NCI-H1436 treated with DMSO at 0.1 percent for 48 hours (cell line): ENCODE results near the gene RUSC1.
"Not testable (repeated sequence)": the region's sequence is repeated elsewhere in the genome, so short reads cannot be mapped to it uniquely, and the experiment has no call there.

Source experiments
- DNase-seq: peaks from one replicate; lab custom pipeline; 2025; lab: John Stamatoyannopoulos, UW

RUSC1 gene, protein sequence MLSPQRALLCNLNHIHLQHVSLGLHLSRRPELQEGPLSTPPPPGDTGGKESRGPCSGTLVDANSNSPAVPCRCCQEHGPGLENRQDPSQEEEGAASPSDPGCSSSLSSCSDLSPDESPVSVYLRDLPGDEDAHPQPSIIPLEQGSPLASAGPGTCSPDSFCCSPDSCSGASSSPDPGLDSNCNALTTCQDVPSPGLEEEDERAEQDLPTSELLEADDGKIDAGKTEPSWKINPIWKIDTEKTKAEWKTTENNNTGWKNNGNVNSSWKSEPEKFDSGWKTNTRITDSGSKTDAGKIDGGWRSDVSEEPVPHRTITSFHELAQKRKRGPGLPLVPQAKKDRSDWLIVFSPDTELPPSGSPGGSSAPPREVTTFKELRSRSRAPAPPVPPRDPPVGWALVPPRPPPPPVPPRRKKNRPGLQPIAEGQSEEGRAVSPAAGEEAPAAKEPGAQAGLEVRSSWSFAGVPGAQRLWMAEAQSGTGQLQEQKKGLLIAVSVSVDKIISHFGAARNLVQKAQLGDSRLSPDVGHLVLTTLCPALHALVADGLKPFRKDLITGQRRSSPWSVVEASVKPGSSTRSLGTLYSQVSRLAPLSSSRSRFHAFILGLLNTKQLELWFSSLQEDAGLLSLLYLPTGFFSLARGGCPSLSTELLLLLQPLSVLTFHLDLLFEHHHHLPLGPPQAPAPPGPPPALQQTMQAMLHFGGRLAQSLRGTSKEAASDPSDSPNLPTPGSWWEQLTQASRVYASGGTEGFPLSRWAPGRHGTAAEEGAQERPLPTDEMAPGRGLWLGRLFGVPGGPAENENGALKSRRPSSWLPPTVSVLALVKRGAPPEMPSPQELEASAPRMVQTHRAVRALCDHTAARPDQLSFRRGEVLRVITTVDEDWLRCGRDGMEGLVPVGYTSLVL

DNA sequence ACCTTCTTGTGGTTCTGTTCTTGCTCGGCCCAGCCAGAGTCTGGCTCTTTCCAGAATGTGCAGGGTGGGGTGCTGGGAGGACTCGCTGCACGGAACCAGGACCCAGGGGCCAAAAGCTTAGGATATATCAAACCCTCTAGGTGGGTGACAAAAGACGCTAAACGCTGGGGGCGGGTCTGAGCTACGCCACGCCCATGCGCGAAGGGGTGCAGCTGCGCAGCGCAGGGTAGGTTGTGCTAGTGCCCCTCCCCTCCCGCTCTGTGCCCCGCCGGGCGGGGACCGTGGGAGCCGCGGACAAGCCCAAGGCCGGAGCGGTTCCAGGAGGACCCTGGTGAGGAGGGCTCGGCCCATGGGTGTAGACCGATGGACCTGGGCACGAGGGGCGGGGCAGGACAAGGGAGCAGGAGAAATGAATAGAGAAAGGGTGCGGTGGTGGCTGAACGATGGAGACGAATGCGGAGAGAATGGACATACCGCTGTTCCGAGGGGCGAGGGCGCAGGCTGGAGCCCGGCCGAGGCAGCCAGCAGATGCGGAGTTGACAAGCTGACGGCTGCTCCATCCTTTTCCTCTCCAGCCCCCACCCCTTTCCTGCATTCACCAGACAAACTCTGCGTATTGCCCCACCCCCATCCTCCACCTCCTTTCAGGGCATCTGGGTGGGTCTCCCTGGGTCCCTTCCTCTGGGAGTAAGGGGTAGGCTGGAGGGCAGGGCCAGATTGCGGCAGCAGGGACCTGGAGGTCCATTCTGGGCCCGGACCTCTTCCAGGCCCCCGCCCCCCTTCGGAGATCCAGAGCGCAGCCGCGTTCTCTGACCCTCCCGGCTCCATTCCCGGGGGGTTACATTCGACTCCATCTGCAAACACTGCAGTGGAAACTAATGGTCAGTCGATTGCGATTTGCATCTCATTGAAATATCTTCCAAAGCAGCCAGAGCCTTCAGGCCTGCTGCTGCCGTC lies at the start of gene RUSC1:
Gene RUSC1 (plus strand): TSS at position 234 of the 957 bp plus-strand sequence. CDS start 880 bp downstream, outside the sequence.
- DNase-seq: no peak

DNA sequence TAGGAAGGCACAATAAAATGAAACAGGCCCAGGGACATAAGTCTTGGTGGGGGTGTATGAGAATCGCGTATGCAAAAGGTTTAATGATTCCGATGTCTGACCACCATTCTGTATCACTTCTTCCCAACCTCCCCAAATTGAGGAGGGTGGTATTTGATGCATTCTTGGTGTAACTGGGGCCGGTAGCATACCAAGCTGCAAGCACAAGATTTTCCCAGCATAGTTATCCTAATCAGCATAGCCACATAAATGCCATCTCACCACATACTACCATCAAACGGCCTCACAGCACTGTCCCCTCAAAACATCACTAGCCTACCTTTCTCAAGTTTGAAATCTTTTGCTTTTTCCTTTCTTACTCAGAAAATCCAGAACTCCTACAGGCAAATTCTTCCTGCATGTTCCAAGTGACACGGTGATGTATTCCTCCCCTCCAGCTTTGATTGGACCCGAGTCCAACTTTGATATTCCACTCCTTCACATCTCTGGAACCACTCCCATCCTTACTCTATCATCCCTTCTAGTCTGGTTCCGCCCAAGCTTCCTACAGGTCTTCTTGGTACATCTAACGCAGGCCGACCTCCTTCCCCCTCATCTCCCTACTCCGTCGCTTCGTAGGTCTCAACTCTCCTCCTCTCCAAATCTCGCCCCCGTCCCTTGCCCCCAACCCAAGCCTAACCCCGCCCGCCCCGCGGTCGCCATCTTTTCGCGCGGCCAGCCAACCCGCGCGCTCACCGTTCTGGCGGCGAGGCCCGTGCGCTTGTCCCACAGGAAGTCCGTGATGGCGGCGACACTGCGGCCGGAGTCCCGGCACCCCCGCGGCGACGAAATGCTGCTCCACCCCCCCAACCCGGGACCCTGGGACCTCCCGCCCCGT lies 48.0 kb upstream of the RUSC1 start:
- DNase-seq: no peak

DNA sequence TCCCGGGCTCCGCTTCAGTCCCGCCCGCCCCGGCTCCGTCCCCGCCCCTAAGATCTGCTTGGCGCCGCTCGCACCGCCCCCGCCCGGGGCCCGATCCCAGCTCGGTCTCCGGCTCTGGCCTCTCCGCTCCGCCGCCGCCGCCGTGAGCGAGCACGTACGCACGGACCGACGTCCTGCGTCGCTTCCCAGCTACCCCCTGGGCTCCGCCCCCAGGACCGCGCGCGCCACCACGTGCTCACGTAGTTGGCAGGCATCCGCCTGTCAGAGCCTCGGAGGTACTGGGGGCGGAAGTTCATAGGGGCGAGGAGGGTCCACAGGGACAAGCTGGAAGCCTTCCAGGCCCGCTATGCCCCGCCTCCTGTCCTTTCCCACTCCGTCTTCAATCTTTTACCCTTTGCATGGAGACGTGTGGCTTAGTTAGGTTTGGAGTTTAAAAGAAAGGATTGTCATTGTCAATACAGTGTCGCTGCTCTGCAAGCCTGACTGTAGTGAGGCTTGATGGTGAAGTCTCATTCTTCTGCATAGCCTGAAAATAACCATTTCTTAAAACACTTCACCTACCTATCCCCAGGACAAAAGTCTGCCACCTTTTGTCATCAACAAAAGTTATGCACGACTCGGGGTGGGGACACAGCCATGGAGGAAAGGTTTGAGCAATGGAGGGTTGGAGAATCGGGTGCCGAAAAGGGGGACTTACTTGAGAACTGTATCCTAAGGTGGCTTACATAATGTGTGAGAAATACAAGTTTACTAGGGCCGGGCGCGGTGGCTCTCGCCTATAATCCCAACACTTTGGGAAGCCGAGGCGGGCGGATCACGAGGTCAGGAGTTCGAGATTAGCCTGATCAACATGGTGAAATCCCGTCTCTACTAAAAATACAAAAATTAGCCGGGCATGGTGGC lies 47.1 kb upstream of the RUSC1 start, which contains the start of gene CLK2:
Gene CLK2 (minus strand): TSS at position 162 of the 903 bp plus-strand sequence. CDS start 2,527 bp downstream, outside the sequence.
- peak; percentile 84 for DNase-seq

DNA sequence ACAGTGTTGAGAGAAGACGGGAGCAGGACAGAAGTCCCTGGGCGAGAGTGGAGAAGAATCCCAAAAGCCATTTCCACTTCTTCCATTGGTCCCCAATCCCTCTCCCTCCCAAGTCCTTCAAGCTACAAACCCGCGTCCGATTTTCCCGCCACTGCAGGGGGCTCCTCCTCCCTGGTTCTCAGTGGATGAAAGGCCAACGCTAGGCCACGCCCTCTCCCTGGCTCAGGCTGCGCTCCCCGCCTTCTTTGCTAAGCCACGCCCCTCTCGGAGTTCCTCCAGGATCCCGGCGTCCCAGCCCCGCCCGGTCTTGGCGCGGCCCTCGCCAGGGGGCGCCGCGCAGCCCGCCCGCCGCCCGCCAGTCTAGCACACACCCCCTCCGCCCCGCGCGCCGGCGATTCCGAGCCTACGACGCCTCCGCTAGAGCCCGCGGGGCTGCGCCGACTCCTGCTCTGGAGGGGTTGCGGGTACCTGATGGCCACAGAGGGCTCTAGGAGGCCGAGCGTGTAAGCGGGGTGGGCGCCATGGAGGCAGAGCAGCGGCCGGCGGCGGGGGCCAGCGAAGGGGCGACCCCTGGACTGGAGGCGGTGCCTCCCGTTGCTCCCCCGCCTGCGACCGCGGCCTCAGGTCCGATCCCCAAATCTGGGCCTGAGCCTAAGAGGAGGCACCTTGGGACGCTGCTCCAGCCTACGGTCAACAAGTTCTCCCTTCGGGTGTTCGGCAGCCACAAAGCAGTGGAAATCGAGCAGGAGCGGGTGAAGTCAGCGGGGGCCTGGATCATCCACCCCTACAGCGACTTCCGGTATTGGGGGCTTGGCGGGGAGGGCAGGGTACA lies 43.4 kb upstream of the RUSC1 start, which contains the start of gene HCN3:
Gene HCN3 (plus strand): TSS at position 394 of the 832 bp plus-strand sequence. CDS start 128 bp downstream, at position 522.
- peak; percentile 80 for DNase-seq

DNA sequence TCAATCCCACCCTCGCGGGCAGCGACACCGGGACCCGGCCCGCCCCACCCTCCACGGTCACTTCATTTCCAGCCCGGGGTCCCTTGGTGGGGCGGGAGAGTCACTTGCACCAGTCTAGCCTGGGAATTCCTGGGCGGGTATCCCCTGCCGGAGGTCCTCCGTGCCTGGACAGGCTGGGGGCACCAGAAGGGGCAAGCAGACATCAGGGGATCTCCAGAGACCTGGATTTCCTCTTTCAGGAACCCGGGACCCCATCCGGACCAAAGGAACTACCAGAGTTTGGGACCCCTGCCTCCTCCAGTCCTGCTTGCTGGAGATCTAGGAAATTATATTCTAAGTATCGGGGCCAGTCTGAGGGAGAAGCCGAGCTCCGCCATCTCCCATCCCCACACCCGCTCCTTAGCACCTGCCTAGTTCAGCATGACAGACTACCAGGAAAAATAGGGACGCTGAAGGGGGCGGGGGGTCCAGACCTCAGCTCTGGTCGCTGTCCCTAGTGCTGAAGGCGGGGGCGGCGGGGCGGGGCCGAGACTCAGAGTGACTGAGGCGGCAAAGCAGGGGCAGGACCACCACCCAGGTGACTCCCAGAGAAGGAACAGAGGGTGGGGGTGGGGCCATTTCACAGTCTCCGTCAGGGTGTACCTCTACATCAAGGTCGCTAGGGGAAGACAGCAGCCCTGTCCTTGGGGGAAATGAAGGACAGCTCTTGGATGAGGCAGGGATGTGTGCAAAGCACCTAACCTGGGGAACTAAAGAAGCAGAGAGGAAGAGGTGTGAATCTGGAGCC lies 42.6 kb upstream of the RUSC1 start:
- DNase-seq: peak; percentile 70

DNA sequence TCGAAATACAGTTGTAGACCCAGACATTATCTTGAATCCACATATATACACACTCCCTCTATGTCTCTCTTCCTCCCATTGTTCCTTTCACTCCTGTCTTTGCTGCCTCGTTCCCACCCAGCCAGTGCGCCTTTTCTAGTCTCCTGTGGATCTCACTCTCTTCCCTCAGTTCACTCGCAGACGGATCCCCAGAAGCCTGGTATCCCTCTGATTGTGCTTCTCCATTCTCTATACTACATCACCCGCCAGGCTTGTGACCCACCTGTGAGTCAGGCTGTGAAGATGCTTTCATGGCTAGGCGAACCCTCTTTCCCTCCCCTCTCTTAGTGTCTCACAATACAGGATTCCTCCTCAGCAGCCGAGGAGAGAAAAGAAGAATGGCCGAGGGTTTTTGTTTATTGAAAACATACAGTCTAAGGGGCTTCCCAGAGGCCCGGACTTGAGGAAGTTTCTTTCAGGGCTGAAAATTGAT lies 42.0 kb upstream of the RUSC1 start:
- no peak for DNase-seq

DNA sequence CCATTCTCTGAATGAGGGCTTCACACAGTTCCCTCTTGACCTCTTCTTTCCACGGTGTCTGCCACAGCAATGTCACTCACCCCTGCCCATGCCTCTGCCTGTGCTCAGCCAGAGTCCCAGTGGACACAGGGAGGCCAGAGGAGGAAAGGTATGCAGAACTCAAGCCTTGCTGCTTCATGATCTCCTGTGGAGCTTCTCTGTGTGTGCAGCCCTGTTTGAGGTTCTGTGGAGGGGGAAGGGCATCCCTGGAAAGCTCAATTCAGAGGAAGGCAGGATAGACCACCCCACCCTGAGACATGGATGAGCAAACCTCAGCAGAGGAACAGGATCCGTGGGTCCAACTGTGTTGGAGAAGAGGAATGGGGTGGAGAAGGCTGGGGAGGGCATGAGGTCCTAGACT lies 41.4 kb upstream of the RUSC1 start:
- no peak for DNase-seq

DNA sequence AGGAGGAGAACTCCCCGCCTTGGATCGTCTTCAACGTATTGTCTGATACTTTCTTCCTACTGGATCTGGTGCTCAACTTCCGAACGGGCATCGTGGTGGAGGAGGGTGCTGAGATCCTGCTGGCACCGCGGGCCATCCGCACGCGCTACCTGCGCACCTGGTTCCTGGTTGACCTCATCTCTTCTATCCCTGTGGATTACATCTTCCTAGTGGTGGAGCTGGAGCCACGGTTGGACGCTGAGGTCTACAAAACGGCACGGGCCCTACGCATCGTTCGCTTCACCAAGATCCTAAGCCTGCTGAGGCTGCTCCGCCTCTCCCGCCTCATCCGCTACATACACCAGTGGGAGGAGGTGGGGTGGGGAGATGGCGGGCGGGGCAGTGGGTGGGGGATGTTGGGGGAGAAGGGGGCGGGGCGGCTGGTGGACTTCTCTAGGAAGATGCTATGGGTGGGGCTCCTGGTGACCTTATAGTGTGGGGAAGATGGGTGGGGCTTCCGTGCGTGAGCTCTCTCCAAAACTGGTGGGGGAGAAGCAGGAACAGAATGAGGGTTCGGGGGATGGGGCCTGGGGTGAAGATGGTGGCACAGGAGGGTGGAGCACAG lies 38.1 kb upstream of the RUSC1 start:
- no peak for DNase-seq

DNA sequence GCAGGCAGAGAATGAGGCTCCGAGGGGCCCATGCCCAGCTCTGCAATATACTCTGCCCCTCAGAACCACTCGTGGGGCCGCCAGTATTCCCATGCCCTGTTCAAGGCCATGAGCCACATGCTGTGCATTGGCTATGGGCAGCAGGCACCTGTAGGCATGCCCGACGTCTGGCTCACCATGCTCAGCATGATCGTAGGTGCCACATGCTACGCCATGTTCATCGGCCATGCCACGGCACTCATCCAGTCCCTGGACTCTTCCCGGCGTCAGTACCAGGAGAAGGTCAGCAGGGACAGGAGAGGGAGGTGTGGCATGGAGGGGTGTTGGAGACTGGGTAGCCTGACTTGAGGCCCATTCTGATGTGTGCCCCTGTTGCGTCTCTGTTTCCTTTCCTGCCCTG lies 36.2 kb upstream of the RUSC1 start:
- DNase-seq: no peak

DNA sequence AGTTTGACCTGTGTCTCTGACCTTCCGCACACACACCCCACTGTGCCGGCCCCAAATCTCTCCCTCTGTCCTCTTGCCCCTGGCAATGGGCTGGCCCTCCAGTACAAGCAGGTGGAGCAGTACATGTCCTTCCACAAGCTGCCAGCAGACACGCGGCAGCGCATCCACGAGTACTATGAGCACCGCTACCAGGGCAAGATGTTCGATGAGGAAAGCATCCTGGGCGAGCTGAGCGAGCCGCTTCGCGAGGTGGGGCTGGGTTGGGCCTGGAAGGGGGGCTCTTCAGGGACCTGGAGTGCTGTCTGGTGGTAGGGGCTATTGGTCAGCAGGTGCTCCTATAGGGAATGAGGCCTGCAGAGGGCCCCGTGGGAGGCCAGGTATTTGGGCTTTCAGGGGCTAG lies 35.6 kb upstream of the RUSC1 start:
- no peak for DNase-seq

DNA sequence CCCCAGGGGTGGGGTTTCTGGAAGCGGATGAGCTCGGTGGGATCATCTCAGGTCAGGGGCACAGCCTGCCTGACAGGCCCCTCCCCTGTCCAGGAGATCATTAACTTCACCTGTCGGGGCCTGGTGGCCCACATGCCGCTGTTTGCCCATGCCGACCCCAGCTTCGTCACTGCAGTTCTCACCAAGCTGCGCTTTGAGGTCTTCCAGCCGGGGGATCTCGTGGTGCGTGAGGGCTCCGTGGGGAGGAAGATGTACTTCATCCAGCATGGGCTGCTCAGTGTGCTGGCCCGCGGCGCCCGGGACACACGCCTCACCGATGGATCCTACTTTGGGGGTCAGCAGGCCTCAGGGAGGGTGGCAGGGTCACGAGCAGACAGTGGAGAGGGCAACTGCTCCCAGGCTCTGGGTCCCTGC lies 35.1 kb upstream of the RUSC1 start:
- DNase-seq: no peak

DNA sequence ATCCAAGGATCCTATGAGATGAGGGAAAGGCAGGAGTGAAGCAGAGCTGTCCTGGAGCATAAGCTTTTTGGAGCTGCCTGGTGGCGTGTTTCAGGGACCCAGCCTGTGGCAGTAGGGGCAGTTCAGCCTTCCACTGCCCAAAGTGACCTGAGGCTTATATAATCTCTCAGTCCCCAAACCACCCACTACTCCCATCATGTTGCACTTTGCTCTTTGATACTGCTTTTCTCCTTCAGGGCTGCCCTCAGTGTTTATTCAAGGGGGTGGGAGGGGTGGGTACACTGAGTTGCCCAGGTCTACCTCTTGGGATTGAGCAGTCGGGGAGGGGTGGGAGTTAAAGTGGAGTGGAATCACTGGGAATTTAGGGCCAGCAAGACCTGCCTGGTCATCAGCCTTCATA lies 34.1 kb upstream of the RUSC1 start:
- DNase-seq: no peak

DNA sequence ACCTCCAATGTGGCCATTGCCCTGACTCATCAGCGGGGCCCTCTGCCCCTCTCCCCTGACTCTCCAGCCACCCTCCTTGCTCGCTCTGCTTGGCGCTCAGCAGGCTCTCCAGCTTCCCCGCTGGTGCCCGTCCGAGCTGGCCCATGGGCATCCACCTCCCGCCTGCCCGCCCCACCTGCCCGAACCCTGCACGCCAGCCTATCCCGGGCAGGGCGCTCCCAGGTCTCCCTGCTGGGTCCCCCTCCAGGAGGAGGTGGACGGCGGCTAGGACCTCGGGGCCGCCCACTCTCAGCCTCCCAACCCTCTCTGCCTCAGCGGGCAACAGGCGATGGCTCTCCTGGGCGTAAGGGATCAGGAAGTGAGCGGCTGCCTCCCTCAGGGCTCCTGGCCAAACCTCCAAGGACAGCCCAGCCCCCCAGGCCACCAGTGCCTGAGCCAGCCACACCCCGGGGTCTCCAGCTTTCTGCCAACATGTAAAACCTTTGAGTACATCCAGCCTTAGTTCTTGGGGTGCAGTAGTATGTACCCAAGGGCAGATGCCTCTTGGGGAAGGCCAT lies 32.6 kb upstream of the RUSC1 start:
- DNase-seq: no peak

DNA sequence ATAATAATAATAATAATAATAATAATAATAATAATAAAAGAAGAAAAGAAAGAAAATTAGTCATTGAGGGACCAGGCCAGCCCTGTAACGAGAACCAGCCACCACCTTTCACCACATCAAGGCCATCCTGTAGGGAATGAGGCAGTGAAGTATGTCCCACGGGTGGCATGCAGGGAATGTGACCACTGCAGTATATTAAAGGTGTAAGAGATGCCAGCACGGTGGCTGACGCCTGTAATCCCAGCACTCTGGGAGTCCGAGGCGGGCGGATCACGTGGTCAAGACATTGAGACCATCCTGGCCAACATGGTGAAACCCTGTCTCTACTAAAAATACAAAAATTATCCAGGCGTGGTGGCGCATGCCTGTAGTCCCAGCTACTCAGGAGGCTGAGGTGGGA lies 29.7 kb upstream of the RUSC1 start:
- DNase-seq: not testable (repeated sequence)

DNA sequence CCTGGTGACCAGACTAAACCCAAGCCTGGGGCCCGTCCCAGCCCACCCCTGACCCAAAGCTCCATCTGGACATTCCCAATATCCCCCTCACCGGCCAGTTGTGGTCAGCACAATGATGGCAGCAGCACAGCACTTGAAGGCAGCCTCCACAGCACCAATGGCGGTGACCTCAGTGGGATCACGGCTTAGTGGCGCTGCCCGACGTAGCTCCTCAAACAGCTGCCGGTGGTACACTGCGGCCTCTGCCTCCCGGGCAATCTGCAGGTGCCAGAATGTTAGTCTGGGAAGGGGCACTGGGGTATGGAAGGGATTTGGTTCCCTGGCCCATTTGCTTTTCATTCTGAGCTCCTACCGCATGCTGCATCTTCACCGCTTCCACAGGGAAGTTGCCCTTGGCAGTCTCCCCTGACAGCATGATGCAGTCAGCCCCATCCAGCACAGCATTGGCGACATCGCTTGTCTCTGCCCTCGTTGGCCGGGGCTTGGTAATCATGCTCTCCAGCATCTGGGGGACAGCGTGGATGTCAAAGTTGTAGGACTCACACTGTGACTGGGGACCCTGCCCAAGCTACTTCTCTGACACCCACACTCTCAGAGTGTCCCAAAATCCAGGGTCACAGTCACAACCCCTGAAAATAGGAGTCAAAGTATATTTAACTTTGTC lies 27.5 kb upstream of the RUSC1 start:
- no peak for DNase-seq

DNA sequence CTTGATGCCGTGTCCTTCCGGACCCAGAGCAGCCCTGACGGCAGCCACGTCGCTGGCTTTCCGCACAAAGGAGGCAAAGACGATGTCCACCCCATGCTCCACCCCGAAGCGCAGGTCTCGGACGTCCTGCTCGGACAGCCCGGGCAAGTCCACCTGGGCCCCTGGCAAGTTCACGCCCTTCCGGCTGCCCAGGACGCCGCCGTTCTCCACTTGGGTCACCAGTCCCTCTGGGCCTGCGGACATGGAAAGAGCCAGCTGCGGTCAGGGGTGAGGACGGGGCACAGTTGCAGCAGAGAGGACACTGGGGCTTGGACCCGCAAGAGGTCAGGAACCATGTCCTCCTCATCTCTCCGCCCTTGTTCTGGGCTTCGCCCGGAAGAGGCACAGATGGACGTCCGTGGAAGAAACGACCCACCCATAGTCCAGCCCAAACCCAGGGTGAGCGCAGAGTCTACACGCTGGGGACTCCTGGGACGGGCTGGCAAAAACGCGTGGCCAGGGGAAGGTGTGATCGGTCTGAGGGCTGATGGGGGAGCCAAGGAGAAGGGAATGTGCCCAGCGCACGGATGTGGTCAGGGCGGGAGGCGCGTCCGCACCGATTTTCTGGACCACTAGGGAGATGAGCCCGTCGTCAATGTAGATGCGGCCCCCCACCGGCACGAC lies 26.0 kb upstream of the RUSC1 start:
- no peak for DNase-seq
